Measurements from ENCODE around the gene ARHGEF11.

Gene ARHGEF11

GRCh38 chr1:156904187-156904959, 141.2 kb downstream of the ARHGEF11 start:
- no peak for DNase-seq

DNA sequence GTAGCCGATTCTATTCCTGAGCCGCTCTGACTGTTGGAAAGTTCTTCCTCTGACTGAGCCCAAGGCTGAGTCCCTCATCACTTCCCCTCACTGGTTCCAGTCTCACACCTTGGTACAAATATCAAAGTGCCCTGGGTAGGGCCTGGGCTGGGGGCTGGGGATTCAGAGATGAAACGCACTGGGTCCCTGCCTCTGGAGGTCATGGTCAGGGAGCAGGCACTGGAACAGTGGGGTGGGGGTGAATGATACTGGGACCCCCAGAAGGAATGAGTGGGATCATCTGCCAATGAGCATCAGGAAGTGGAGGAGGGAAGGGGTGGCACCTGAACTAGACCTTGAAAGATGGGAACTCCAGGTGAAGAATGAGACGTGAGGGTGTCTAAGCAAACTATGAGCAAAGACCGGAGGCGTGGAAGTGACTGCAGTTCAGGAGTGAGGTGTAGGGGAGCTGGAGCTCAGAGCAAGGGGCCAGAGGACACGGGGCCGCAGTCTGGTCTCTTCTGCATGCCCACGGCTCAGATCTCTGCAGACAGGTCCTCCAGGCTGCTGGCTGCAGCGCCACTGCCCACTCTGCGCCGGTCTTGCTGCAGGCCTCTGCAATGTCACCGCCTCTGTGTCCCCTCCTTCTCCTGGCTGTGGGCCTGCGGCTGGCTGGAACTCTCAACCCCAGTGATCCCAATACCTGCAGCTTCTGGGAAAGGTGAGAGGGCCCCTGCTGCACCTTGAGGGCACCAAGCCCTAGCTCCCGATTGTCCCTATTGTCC, 142.0 kb downstream of the ARHGEF11 start:
- no peak for DNase-seq

GRCh38 chr1:156901966-156902915, 143.3 kb downstream of the ARHGEF11 start:
- DNase-seq = no peak

- DNase-seq = no peak
Observed at GRCh38 chr1:156901590-156901900, 144.0 kb downstream of the ARHGEF11 start.

GRCh38 chr1:156900896-156901589, 144.5 kb downstream of the ARHGEF11 start:
- no peak for DNase-seq

- no peak for DNase-seq
Observed at GRCh38 chr1:156899956-156900718, 145.4 kb downstream of the ARHGEF11 start.

- DNase-seq = no peak
Observed at GRCh38 chr1:156898971-156899664, 146.4 kb downstream of the ARHGEF11 start.

- DNase-seq = no peak
Observed at GRCh38 chr1:156898161-156898566, 147.4 kb downstream of the ARHGEF11 start.

DNA sequence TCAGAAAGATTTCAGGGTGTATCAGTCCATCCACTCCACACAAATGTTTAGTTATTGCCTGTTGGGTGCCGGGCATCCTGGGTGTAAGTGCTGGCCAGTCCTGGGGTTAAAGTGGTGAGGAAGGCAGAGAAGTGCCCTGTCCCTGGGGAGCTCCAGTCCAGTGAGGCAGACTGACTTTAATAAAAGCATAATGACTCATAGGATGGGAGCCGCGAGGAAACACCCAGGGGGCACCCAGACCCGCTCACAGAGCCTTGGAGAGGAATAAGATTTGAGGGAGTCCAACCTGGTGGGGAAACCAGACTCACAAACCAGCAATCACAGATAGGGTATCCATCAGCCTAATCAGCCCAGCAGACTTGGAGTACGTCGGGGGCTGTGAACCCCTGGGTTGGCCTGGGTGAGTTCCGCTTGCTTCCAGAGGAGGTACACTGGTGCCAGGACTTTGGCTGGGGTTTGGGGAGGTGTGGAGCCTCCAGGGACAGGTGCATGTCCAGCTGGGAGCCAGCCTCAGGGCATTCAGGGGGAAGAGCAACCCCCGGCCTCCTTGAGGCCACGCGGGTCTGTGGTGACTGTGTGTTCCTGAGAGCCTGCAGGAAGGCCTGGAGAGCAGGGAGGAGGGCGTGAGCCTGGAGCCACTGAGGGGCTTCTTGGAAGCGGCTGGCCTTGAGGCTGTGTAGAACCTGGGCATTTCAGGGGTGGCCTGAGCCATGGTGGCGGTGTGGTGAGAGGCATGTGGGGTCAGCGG, 148.3 kb downstream of the ARHGEF11 start:
- DNase-seq = no peak

- no peak for DNase-seq
Observed at GRCh38 chr1:156896490-156897033, 149.0 kb downstream of the ARHGEF11 start.

- DNase-seq = no peak
Observed at GRCh38 chr1:156895927-156896326, 149.6 kb downstream of the ARHGEF11 start.

GRCh38 chr1:156895455-156895812, 150.1 kb downstream of the ARHGEF11 start:
- DNase-seq = no peak

GRCh38 chr1:156894711-156895454, 150.7 kb downstream of the ARHGEF11 start:
- DNase-seq = no peak

- DNase-seq = no peak
Observed at GRCh38 chr1:156894001-156894400, 151.5 kb downstream of the ARHGEF11 start.

DNA sequence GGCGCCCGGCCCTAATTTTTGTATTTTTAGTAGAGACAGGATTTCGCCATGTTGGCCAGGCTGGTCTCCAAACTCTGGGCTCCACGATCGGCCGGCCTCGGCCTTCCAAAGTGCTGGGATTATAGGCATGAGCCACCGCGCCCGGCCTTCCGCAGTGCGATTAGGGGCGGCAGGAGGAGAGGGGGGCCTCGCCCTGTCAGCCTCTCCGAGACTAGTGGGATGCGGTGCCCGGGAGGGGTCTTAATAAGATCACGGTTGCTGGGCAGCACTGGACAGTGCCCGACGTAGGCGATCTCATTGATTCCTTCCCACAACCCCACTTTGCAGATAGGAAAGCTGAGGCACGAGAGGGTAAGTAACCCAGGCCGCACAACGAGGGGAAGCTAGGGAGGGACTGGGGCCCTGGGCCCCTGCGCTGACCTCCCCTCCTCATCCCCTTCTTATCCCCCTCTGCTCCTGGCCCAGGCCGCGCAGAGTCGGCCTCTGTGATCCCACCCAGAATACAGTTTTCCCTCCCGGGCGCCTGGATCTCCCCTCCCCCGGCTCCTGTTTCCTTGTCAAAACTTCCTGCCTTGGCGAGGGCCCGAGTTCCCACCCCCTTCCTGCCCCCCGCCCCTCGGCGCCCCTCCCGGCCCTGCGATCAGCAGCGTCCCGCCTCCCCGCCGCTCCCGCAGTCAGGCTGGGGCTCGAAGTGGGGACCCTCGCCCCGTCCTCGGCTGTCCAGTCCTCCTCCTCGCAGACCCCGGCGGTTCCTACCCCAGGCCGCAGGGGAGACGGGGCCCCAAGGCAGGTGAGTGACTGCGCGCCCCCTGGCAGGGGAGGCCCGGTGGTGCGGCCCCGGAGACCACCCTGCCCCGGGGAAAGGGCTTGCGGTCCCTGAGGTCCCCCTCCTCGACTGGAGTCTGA, 152.2 kb downstream of the ARHGEF11 start, which contains the start of gene PEAR1:
TSS of gene PEAR1 (plus strand) at position 671 of the 906 bp plus-strand sequence. CDS start 10,209 bp downstream, outside the sequence.
- DNase-seq = no peak

- peak; percentile 76 for DNase-seq
Observed at GRCh38 chr1:156892190-156893047, 153.1 kb downstream of the ARHGEF11 start.
